GM23248 (cell line): ENCODE results near the gene APOD.

Source experiments
- EZH2 ChIP-seq: fragments of 200-600 bp; sonication (generic); IDR thresholded peaks from 2 replicates; pipeline ENCODE4 v1.6.1; 2018; ENCODE audit warnings: antibody characterized with exemption, mild to moderate bottlenecking; ENCODE audit not compliant: insufficient read depth, poor library complexity, severe bottlenecking
- EZH2phosphoT487 ChIP-seq: fragments of 200-600 bp; sonication (generic); IDR thresholded peaks from 2 replicates; pipeline ENCODE4 v1.6.1; 2018; ENCODE audit warnings: antibody characterized with exemption, moderate library complexity, mild to moderate bottlenecking, low read depth; ENCODE audit not compliant: insufficient read depth

DNA sequence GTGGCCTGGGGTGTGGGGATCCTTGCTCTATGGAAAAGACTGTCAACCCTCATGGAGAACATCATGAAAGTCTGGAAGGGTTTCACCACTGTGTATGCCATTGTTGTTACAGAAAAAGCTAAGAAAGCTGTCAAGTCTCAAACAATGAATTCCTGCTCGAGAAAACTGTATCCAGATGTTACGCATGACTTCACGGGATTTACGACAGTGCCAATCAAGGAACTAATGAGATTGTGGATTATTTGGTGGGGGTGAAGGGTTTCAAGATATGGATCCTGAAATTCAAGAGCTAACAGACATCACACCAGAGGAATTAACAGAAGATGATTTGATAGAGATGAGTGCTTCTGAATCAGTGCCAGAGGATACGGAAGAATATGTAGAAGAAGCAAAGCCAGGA lies 48.4 kb downstream of the APOD start:
- TF ChIP-seq EZH2 (no peak), EZH2phosphoT487 (no peak)
